HL-60 (cell line): Measurements from ENCODE around the gene SENP8.

ENCODE experiments used
- GABPA ChIP-seq: IDR thresholded peaks from 2 replicates; pipeline ENCODE4 v1.6.1; 2012; ENCODE audit warnings: low read depth
- POLR2AphosphoS5 ChIP-seq: IDR thresholded peaks from 2 replicates; pipeline ENCODE4 v1.6.1; 2012; ENCODE audit warnings: low read depth
- TF ChIP-seq, protein P1 (sequence below): IDR thresholded peaks from one replicate; pipeline ENCODE4 v1.5.1; 2011; ENCODE audit warnings: low read length, control low read depth, inconsistent platforms; ENCODE audit not compliant: insufficient read depth
- TF ChIP-seq, protein P2 (sequence below): IDR thresholded peaks from 2 replicates; pipeline ENCODE4 v1.6.1; 2012; ENCODE audit warnings: low read depth; ENCODE audit not compliant: insufficient replicate concordance

DNA sequence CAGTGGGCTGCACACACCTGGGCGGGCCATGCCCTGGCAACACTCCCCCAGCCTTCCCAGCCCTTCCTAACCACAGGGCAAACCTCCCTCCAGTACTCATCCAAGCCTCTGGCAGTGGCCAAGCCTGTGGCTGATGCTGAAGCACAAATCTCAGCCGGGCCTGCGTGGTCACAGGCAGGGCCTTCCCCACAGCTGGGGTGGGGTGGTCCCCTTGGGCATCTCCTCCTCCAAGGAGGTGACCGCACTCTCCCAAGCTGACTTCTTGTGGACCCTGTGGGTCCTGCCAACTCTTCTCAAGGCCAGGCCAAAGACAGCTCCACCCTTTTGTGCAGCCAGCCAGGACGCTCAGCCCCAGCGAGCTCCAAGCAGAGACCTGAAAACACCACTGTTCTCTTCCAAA lies 58.0 kb downstream of the SENP8 start:
- TF ChIP-seq, protein P1, sequence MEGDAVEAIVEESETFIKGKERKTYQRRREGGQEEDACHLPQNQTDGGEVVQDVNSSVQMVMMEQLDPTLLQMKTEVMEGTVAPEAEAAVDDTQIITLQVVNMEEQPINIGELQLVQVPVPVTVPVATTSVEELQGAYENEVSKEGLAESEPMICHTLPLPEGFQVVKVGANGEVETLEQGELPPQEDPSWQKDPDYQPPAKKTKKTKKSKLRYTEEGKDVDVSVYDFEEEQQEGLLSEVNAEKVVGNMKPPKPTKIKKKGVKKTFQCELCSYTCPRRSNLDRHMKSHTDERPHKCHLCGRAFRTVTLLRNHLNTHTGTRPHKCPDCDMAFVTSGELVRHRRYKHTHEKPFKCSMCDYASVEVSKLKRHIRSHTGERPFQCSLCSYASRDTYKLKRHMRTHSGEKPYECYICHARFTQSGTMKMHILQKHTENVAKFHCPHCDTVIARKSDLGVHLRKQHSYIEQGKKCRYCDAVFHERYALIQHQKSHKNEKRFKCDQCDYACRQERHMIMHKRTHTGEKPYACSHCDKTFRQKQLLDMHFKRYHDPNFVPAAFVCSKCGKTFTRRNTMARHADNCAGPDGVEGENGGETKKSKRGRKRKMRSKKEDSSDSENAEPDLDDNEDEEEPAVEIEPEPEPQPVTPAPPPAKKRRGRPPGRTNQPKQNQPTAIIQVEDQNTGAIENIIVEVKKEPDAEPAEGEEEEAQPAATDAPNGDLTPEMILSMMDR = no peak
- TF ChIP-seq, protein P2, sequence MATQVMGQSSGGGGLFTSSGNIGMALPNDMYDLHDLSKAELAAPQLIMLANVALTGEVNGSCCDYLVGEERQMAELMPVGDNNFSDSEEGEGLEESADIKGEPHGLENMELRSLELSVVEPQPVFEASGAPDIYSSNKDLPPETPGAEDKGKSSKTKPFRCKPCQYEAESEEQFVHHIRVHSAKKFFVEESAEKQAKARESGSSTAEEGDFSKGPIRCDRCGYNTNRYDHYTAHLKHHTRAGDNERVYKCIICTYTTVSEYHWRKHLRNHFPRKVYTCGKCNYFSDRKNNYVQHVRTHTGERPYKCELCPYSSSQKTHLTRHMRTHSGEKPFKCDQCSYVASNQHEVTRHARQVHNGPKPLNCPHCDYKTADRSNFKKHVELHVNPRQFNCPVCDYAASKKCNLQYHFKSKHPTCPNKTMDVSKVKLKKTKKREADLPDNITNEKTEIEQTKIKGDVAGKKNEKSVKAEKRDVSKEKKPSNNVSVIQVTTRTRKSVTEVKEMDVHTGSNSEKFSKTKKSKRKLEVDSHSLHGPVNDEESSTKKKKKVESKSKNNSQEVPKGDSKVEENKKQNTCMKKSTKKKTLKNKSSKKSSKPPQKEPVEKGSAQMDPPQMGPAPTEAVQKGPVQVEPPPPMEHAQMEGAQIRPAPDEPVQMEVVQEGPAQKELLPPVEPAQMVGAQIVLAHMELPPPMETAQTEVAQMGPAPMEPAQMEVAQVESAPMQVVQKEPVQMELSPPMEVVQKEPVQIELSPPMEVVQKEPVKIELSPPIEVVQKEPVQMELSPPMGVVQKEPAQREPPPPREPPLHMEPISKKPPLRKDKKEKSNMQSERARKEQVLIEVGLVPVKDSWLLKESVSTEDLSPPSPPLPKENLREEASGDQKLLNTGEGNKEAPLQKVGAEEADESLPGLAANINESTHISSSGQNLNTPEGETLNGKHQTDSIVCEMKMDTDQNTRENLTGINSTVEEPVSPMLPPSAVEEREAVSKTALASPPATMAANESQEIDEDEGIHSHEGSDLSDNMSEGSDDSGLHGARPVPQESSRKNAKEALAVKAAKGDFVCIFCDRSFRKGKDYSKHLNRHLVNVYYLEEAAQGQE = no peak
- TF ChIP-seq POLR2AphosphoS5 = no peak
- TF ChIP-seq GABPA = no peak
